Amygdala (tissue), 56 donors: ENCODE measurements around the gene PLOD3.
A peak's percentile ranks its signal among the peaks of the same experiment; 100 is the strongest.

Experiments
- DNase-seq, 56 donors: peaks; one replicate each; lab custom pipeline; 2025; lab: John Stamatoyannopoulos, UW

PLOD3 gene

DNA sequence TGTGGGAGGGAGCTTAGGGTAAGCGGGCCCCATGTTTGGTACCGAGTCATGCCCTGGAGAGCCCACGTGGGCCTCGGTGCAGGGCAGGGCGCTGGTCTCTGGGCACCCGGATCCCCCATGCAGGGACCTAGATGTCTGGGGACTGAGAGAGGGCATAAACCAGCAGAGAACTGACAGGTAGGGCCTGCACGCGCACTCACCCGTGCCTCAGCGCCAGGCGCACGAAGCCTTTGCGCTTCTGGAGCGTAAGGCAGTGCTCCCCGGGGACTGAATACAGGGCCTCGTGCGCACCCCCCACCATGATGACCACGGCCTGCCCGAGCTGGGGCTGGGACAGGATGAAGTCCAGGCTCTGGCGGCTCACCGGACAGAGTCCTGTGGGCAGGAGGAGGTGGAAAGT is 19.4 kb downstream of the PLOD3 start:
- DNase-seq, result no peak

DNA sequence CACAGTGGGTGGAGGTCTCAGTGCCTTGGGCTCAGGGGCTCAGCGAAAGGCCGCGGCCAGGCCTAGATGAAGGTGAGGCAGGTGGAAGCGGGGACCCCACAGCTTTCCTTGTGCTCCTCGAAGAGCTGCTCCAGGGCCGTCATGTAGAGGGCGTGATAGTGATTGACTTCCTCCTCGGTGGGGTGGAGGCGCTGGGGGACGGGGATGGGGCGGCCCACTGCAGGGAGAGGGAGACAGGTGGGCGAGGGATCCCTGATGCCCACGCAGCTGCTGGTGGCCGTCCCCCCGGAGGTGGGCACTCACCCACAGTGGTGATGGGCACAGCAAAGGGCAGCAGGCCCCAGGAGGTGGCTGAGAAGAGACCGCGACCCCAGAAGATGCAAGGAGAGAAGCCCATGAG is 21.5 kb downstream of the PLOD3 start:
- no peak for DNase-seq

DNA sequence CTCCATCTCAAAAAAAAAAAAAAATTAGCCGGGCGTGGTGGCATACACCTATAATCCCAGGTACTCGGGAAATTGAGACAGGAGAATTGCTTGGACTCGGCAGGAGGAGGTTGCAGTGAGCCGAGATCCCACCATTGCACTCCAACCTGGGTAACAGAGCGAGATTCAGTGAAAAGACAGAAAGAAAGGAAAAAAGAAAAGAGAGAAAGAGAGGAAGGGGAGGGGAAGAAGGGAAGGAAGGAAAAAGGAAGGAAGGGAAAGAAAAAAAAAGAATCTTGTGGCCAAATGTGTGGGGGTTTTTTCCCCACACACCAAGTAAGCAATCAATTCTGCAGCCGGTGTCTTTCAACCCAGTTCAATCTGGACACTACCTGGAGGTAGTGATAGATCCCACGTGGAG is 28.3 kb downstream of the PLOD3 start:
- DNase-seq, result no peak

DNA sequence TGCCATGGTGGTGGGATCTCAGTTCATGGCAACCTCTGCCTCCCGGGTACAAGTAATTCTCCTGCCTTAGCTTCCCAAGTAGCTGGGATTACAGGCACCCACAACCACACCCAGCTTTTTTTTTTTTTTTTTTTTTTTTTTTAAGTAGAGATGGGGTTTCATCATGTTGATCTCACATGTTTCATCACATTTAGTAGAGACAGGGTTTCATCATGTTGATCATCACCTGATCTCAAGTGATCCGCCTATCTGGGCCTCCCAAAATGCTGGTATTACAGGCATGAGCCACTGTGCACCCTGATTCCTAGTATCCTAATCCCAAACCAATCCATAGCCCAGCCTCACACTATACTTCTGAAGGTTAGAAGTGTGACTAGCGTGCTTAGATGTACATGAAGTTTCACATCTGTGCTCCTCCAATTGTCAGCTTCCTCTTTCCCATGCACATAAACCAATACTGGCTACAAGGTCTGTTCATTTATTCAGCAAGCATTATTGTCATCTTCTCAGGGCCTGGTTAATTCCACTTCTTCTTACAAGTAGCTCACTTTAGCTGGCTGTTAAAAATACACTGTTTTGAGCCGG is 30.4 kb downstream of the PLOD3 start:
- DNase-seq, result no peak

DNA sequence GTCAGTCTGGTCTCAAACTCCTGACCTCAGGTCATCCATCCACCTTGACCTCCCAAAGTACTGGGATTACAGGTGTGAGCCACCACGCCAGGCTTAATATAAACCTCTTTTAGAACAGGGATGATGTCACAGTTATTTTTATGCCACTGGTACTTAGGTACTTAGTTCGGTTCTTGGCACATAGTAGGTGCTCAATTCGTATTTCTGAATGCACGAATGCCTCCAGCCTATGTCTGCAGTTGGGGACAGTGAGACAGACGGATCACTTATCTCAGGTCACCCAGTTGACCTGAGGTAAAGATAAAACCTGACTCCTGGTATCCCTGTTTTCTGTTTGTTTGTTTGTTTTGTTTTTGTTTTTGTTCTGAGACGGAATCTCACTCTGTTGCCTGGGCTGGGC is 31.2 kb downstream of the PLOD3 start:
- DNase-seq, result no peak

DNA sequence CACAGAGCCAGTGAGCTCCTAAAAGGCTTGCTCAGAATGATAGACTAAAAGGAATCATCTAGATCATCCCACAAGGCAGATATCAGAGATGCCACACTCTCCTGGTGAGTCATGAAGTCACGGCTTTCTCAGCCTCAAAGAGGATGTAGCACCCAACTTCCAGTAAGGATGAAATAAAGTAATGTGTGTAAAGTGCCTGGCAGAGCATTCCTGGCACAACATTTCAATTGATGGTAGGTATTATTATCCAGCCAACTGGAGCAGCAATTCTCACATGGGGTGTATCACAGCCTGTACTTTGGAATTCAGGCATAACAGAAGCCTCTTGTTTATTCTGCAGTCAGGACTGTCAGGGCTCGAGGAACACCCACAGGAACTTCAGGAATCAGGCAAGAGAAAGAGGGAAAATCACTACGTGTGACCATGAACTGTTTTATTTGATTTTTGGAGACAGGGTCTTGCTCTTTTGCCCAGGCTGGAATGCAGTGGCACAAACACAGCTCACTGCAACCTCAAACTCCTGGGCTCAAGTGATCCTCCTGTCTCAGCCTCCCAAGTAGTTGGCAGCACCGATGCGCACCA is 32.0 kb downstream of the PLOD3 start:
- DNase-seq, result peak in 3 of 56 donors; percentile 6 to 20 (median 8)

DNA sequence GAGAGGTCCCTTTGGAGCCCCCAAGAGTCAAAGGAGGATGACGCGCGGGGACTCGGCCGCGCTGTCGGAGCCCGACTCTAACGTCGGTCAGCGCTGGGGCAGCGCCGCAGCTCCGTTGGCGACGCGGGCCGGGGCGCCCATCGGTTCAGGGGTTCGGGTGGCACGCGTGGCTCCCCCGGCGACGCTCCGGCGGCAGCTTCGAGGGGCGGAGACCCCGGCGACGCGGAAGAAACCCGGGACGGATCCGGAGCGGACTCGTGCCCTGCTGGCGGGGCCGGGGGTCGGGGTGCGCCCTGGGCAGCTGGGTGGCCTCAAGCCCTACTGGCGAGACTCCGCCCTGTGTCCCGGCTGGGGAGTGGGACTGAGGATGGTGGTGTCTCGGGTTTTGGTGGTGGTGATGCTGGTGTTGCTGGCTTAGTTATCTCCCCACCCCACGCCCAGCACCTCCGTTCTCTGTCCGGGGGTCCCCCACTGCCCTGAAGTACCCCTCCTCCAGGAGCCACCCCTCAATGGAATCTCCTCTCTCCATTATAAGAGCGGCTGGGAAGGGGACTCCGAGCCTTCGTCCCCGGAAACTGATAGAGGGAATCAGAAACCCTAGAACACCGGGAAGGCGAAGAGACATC is 37.1 kb downstream of the PLOD3 start, which contains the start of gene NAT16:
NAT16 (minus strand) TSS at position 164 of the 626 bp plus-strand sequence. CDS start 5,486 bp downstream, outside the sequence.
- DNase-seq, result no peak

DNA sequence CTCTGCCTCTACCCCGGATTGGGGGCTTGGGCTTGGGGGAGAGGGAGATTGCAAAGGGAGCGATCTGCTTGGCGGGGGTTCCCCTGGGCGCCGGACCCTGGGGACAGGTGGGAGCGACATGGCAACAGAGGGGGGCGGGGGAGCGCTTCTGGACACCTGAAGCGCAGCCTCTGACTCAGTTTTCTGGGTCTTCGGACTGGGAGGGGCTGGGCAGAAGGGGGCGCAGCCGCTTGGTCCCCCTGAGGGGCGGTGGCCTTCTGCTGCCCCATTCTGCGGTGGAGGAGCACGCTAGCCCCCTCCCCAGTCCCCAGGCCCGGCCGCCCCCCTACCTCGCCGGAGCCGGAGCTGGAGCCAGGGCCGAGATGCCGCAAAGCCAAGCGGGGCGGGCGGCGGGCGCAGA is 37.7 kb downstream of the PLOD3 start:
- DNase-seq, result no peak

DNA sequence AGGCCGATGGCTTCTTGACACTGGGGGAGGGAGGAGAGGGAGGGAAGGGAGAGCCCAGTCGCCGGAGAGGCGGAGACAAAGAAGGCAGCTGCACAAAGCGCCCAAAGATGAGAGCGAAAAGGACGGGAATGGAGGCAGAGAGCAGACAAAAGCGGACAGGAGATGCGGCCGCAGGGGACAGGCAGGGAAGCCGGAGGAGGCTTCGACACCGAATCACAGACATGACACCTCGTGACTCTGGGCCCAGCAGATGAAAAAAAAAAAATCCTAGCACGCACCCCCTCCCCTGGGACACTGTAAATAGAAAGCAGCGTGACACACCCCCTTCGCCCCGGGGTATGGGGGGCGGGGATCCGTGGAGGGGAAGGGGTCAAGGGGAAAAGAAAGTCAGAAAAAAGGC is 38.3 kb downstream of the PLOD3 start:
- DNase-seq, result no peak

DNA sequence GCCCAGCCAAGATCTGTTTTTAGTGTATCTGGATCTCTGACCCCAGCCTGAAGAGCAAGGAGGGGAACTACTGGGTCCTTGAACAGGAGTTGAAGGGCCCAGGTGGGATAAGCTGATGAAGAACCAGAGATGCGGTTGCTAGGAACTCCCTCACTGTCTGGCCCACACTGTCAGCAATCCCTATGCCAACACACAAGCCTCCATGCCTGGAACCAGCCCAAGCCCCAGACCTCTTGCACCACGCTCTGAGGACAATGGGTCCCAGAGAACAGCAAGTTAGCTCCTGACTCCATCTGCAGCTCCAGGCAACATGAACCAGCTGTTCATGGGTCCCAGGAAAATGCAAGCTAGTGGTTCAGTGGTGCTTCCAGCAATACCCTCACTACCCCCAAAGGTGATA is 39.7 kb downstream of the PLOD3 start:
- DNase-seq, result no peak

DNA sequence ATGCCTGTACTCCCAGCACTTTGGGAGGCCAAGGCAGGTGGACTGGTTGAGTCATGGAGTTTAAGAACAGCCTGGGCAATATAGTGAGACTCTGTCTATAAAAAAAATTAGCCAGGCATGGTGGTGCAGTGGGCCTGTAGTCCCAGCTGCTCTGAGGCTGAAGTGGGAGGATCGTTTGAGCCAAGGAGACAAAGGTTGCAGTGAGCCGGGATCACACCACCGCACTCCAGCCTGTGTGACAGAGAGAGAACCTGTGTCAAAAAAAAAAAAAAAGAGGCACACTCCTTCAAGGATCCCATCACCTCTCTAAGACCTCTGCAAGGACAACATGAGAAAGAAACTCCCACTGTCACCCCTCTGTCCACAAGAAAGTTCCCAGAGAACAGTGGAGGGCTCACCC is 41.7 kb downstream of the PLOD3 start:
- no peak for DNase-seq

DNA sequence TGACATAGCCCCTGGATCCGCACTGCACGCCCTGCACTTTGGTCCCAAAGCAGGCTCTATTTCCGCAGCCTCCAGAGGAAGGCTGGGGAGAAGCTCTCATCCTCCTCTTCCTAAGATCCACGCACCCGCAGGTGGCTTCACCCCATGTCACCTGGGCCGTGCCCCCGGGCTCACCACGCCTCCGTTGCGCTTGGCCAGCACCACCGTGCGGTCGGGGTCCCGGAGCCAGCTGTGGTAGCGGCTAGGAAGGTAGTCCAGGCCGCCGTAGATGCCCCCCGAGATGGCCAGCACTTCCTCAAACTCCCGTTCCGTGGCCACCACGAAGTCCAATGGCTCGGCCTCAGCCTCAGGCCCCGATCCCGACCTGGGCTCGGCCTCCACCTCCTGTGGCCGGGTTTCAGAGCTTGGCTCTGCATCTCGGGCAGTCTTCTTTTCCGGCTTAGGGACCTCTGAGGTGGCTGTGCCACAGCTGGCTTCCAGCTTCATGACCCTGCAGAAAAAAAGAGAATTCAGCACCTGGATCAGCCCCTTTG is 43.0 kb downstream of the PLOD3 start:
- no peak for DNase-seq

DNA sequence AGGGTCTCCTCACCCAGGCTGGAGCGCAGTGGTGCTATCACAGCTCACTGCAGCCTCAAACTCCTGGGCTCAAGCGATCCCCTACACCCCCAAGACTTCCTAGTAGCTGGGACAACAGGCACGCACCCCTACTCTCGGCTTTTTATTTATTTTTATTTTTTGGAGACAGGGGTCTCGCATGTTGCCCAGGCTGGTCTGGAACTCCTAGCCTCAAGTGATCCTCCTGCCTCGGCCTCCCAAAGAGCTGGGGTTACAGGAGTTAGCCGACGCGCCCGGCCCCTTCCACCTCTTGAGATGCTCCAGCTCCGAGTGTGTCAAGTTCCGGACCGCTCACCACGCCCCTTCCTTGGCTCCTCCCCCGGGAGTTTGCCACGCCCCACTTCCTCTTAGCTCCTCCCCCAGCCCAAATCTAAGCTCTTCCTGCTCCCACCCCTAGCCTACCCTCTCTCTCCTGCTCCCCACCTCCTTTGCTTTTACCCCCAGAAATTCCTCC is 43.6 kb downstream of the PLOD3 start:
- DNase-seq, result no peak

DNA sequence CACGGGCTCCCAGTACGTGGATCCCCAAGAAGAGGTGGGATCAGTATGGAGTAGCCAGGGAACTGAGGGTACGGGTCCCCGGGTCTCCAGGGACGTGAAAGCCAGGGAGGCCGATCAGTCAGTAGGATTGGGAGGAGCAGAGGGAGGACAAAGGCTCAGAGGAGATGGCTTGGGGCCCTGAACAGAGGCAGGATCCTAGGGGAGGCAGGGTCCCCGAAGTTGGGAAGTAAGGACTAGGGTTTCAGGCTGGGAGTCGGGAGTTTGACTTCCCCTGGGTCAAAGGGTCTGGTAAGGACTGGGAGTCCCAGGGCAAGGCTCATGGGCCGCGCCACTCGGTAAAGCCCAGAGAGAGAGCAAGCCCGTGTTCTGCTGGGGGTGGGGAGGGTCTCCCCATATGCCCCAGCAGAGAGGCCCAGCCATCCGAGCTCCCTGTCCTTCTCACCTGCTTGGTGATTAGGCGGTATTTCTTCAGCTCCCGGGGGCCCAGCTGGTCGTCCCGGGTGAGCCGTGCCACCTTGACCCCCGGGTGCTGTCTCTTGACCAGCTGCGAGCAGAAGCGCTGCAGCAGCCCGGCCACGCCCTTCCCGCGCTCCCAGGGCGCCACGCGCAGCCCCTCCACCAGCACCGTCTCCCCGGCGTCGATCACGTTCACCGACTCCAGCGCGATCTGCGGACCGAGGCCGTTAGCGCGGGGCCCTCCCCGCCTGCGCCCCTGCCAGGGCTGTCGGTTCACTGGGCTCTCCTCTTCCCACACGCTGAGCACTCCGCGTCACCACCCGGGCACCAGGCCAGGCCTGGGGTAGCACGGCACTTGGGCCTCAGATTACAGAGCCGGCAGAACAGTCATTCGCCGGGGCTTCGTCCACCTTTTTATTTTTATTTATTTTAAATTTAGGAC is 44.3 kb downstream of the PLOD3 start:
- peak in 3 of 56 donors; percentile 25 to 43 (median 35) for DNase-seq

DNA sequence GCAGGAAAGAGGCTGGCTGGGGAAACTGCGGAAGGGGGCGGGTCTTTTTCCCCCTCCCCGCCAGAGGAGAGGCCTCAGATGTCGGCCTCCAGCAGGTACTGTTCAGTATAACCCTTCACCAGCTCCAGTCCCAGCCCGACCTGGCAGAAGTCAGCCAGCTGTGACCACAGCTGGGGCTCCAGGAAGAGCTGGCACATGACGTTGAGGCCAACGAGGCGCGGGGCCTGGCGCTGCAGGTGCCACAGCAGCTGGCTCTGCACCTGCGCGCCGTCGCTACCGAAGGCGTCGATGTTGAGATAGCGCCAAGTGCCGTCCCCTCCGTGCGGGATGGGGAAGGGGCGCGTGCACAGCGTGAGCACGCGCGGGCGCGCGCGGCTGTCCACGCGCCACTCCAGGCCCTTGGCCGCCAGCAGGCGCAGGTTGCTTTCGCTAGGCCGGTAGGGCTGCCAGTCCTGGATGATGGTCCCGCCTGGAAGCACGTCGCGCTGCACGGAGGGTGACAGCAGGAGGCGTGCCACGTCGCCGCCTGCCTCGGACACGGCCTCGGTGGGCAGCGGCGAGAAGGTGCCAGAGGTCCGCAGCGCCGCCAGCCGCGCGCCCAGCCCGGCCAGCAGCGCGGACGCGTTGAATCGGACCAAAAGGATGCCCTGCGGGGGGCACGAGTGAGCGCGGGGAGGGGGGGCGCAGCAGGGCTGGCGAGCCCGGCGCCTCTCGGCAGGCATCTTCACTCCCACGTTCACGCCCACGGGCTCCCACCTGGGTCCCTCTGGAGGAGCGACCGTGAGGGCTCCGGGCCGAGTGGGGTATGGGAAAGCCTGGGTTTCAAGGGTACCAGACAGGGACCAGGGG is 45.2 kb downstream of the PLOD3 start:
- DNase-seq, result no peak

DNA sequence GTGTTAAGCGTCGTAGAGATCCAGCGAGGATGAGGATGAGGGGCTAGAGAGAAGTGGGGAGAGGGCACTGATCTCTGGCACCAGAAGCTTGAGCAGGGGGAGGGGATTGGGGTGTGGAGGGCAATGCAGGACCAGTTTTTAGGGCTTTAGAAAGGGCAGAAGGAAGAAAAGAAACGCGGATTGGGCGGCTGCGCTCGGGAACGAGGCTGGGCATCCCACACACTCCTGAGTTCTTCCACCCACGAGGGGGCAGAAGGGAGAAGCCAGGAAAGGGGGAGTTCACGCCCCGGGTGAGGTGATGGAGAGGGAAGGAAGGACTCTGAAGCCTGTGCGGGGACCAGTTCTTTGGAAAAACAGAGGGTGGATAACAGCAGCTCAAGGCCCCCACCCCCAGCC is 45.9 kb downstream of the PLOD3 start:
- DNase-seq, result no peak

DNA sequence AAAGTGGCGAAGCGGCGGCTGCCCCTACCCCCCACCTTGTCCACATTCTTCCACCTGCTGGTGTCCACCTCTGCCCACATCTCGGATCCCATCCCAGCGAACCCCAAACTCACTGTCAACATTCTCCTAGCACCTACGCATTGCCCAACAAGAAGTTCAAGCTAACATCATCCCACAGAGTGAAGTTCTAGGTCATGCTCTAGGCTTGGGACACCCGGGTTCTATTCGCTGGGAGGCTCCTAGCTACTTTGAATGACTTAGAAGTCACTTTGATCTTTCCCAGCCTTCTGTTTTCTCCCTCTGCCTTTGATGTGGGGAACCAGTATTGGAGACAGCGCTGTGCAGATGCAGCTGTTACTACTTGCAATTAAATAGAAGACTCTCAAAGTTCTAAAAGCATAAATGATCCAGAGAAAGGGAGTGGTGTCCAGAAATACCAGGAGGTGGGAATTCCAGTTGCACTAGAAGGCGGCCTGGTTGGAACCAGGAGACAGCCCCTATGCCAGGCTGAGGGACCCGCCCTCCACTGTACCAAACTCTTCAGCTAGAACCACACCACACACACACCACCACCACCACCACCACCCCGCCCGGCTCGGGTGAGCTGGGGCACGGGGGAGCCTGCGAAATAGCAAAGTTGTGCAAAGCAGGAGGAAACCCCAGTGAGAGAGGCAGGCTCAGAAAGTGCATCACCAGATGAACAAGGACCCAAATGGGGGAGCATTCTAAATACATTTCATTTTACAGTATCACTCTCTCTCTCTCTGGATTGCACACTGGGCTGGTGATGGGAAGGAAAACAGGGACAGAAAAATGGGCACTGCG is 46.6 kb downstream of the PLOD3 start:
- DNase-seq, result no peak

DNA sequence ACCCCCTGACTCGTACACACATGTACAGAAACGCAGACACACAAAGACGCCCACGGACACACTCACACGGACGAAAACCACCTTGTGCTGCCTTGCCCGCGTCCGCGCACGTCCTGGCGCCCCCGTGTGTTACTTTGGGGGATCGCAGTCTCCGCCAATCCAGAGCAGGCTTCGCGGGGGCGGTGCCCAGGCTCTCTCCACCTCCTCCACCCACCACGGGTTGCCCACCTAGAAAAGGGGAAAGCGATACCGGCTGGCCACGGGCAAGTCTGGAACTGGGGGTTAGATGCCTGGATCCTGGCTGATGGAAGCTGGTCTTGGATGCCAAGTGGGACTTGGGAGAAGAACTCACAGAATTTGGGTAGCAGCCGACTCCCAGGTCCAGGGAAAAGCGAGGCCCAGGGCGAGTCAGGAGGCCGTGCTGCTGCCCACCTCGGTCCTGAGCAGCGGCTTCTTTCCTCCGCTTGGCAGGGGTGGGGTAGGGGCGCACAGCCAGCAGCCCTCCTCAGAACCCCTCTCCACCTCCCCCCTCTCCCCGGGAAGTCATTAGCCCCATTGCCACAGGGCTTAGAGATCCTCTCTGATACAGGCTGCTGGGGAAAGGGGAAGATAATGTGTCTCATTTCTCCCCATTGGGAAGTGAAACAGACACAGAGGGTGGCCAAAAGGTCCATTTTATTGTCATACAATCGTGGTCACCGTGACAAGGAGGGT is 47.4 kb downstream of the PLOD3 start:
- peak in 38 of 56 donors; percentile 5 to 74 (median 38) for DNase-seq
